ENCODE measurements around the gene CDYL. TPM values are rescaled to one million over a fixed set of nuclear protein-coding genes. Genes with fewer than 3 reads are reported as not detected.
"Not testable (repeated sequence)": the region's sequence is repeated elsewhere in the genome, so short reads cannot be mapped to it uniquely, and the experiment has no call there.

Gene CDYL
- total and polyA plus RNA-seq, 11 donors = 4.3 to 45.2 (median 30.6) TPM

DNA sequence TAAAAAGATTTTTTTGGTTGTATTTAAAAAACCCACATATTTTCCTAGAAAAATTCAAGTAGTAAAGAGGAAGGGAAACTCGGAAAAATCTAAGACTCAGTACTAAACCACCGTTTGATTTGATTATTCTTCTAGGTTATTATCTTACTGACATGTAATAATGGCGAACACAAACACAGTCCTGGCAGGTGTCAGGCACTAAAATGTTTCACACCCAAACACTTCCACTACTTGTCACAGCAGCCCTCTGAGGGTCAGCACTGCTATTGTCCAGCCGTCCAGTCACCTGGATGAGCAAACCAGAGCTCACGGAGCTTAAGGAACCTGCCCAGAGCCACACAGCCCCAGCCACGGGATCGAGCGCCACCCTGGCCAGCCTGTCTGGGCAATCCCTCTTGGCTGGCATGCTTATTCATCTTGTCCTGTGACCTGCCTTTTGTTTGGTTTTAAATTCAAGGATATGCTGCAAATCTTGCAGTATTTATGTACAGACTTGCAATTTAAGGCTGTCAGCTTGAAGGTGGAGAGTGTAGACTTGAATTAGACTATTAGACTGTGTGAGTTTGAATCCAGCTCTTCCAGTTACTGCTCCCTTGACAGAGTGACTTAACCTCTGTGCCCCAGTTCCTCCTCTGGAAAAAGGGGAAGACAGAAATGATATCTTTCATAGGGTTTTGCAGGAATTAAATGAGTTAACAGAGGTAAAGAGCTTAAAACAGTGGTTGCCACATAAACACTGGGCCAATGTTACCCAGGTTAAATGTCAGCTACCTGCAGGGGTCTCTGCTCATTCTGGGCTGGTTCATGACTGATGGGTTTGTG, 82.2 kb downstream of the CDYL start:
- ATAC-seq = no peak
- H3K4me1 ChIP-seq = peaks cover 0 to 28% (median 3%) of the 10 kb centered on the region in 12 donors
- intact Hi-C loops (cut with DNase I) = no loop called here

DNA sequence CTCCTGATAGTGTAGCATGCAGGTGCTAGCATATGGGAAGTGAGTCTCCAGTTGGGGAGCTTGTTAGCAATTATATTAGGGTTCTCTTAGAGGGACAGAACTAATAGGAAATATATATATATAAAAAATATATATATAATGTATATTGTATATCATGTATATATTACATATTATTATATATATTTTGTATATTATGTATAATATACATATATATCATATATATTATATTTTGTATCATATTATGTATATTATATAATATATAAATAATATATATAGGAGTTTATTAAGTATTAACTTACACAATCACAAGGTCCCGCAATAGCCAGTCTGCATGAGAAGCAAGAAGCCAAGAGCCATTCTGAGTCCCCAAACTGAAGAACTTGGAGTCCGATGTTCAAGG, 84.2 kb downstream of the CDYL start:
- WGBS, 4 donors = 96 to 97% (median 97%) methylated on average over 2 of the region's 2 CpGs
- H3K4me1 ChIP-seq = peaks cover 0 to 28% (median 2%) of the 10 kb centered on the region in 12 donors
- DNase-seq = no peak
- no peaks in the 10 kb centered on the region for H3K36me3 ChIP-seq
- H3K27ac ChIP-seq = no peak overlapping the region
- H3K27me3 ChIP-seq = no peaks in the 10 kb centered on the region
- H3K9me3 ChIP-seq = peaks cover 0 to 22% (median 12%) of the 10 kb centered on the region in 12 donors
- no peak for ATAC-seq
- H3K4me3 ChIP-seq = no peak overlapping the region
- TF ChIP-seq CTCF (IDR thresholded peaks at IDR 0.05) = no peak
- TF ChIP-seq POLR2A (IDR thresholded peaks at IDR 0.05) = no peak
- intact Hi-C loops (cut with DNase I) = no loop called here

More for the DNA sequence above, 82.2 kb downstream of the CDYL start:
- Histone ChIP-seq H3K27ac (no peak overlapping the region), H3K27me3 (no peaks in the 10 kb centered on the region), H3K9me3 (peaks cover 0 to 8% (median 2%) of the 10 kb centered on the region in 12 donors), H3K36me3 (no peaks in the 10 kb centered on the region), H3K4me3 (no peak overlapping the region)
- DNase-seq = no peak
- TF ChIP-seq CTCF (IDR thresholded peaks at IDR 0.05) (no peak), POLR2A (IDR thresholded peaks at IDR 0.05) (no peak)
- WGBS, 4 donors = 83 to 92% (median 88%) methylated on average over 8 of the region's 8 CpGs

- TF ChIP-seq POLR2A (IDR thresholded peaks at IDR 0.05) = no peak
- TF ChIP-seq CTCF (IDR thresholded peaks at IDR 0.05) = no peak
- H3K36me3 ChIP-seq = no peaks in the 10 kb centered on the region
- H3K27me3 ChIP-seq = no peaks in the 10 kb centered on the region
- H3K4me1 ChIP-seq = peaks cover 0 to 26% (median 2%) of the 10 kb centered on the region in 12 donors
- 90 to 94% (median 91%) methylated on average over 3 of the region's 3 CpGs for WGBS, 4 donors
- no peak overlapping the region for H3K27ac ChIP-seq
- intact Hi-C loops (cut with DNase I) = no loop called here
- DNase-seq = no peak
- H3K4me3 ChIP-seq = no peak overlapping the region
- ATAC-seq = no peak
- H3K9me3 ChIP-seq = peaks cover 0 to 34% (median 12%) of the 10 kb centered on the region in 12 donors
Observed at GRCh38 chr6:4861564-4861963, 85.4 kb downstream of the CDYL start.

DNA sequence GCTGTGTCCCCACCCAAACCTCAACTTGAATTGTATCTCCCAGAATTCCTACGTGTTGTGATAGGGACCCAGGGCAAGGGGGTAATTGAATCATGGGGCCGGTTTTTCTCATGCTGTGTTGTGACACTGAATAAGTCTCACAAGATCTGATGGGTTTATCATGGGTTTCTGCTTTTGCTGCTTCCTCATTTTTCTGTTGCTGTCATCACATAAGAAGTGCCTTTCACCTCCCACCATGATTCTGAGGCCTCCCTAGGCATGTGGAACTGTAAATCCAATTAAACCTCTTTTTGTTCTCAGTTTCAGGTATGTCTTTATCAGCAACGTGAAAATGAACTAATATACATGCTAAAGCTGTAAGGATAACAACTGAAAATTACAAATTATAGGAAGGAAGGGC, 88.3 kb downstream of the CDYL start:
- ATAC-seq = no peak
- intact Hi-C loops (cut with DNase I) = no loop called here
- Histone ChIP-seq H3K9me3 (peaks cover 0 to 61% (median 17%) of the 10 kb centered on the region in 12 donors), H3K36me3 (no peaks in the 10 kb centered on the region), H3K4me1 (peaks cover 0 to 10% (median 0%) of the 10 kb centered on the region in 12 donors), H3K27ac (no peak overlapping the region), H3K4me3 (no peak overlapping the region), H3K27me3 (no peaks in the 10 kb centered on the region)
- 68 to 84% (median 76%) methylated on average over 3 of the region's 3 CpGs for WGBS, 4 donors
- DNase-seq = no peak
- TF ChIP-seq POLR2A (IDR thresholded peaks at IDR 0.05) = no peak
- TF ChIP-seq CTCF (IDR thresholded peaks at IDR 0.05) = no peak

DNA sequence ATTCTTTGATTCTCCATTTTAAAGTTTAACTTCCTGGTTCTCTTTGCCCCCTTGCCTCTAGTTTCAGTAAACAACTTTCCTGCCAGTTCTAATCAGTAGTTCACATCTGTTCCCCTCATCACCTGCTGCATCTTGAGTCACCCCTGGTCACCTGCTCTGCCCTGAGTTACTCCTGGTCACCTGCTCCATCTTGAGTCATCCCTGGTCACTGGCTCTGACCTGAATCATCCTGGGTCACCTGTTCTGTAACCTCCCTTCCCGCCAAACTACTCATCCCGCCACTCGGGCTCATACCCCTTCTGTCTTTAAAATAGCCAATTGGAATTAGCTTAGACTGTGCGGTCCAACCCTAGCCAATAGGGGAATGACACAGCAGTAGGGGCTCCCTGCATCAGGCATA, 88.8 kb downstream of the CDYL start:
- H3K27ac ChIP-seq; H3K4me3 ChIP-seq; H3K4me1 ChIP-seq; H3K27me3 ChIP-seq; H3K36me3 ChIP-seq; ATAC-seq; DNase-seq; intact Hi-C loops (cut with DNase I): not testable (repeated sequence)
- WGBS, 4 donors = 97 to 98% (median 97%) methylated on average over 4 of the region's 4 CpGs
- H3K9me3 ChIP-seq = peaks cover 0 to 66% (median 17%) of the 10 kb centered on the region in 12 donors

Measured in heart left ventricle (tissue), 16 donors.